OCI-LY3 (cell line): Measurements from ENCODE around the gene MED9.

Experiments
- EZH2phosphoT487 ChIP-seq: fragments of 200-600 bp; shearing (Covaris generic); IDR thresholded peaks from 2 replicates; pipeline ENCODE4 v1.6.1; 2018; ENCODE audit warnings: antibody characterized with exemption, mixed run types, low read depth
- TF ChIP-seq, protein P1 (sequence below): fragments of 200-600, 300-600 bp; sonication (generic); IDR thresholded peaks from 2 replicates; pipeline ENCODE4 v1.5.1; 2014; ENCODE audit warnings: antibody characterized with exemption, low read length, low read depth

GRCh38 chr17:17525956-17526355 is 49.2 kb downstream of the MED9 start:
- TF ChIP-seq, protein P1, sequence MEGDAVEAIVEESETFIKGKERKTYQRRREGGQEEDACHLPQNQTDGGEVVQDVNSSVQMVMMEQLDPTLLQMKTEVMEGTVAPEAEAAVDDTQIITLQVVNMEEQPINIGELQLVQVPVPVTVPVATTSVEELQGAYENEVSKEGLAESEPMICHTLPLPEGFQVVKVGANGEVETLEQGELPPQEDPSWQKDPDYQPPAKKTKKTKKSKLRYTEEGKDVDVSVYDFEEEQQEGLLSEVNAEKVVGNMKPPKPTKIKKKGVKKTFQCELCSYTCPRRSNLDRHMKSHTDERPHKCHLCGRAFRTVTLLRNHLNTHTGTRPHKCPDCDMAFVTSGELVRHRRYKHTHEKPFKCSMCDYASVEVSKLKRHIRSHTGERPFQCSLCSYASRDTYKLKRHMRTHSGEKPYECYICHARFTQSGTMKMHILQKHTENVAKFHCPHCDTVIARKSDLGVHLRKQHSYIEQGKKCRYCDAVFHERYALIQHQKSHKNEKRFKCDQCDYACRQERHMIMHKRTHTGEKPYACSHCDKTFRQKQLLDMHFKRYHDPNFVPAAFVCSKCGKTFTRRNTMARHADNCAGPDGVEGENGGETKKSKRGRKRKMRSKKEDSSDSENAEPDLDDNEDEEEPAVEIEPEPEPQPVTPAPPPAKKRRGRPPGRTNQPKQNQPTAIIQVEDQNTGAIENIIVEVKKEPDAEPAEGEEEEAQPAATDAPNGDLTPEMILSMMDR: no peak
- TF ChIP-seq EZH2phosphoT487: no peak
